GM21360 (cell line): Measurements from ENCODE around the gene POLQ.
A peak's percentile ranks its signal among the peaks of the same experiment; 100 is the strongest.
"Not testable (repeated sequence)": the region's sequence is repeated elsewhere in the genome, so short reads cannot be mapped to it uniquely, and the experiment has no call there.

Experiments
- ATAC-seq: cut with Tn5 transposase; IDR thresholded peaks from one replicate; pipeline ENCODE4 v1.9.1; 2021; ENCODE audit warnings: mild to moderate bottlenecking, moderate library complexity; ENCODE audit not compliant: unreplicated experiment

Gene POLQ

GRCh38 chr3:121545574-121546455, at the start of gene POLQ:
Gene POLQ (minus strand): TSS chr3:121545988. CDS start chr3:121545877, 111 bp downstream.
- peak; percentile 73 for ATAC-seq

GRCh38 chr3:121594850-121595249, 49.1 kb upstream of the POLQ start:
- ATAC-seq = no peak

GRCh38 chr3:121593806-121594205, 48.0 kb upstream of the POLQ start:
- not testable (repeated sequence) for ATAC-seq

GRCh38 chr3:121592856-121593702, 47.3 kb upstream of the POLQ start, which contains the start of gene FBXO40:
Gene FBXO40 (plus strand): TSS chr3:121593379. CDS start chr3:121620576, 27,197 bp downstream.
- no peak for ATAC-seq

- no peak for ATAC-seq
These were observed 38.6 kb upstream of the POLQ start for GRCh38 chr3:121584418-121584817.

GRCh38 chr3:121581691-121582090, 35.9 kb upstream of the POLQ start:
- no peak for ATAC-seq

GRCh38 chr3:121574449-121574848, 28.7 kb upstream of the POLQ start:
- no peak for ATAC-seq

GRCh38 chr3:121567649-121568048, 21.9 kb upstream of the POLQ start, which contains the start of gene ARGFX:
Gene ARGFX (plus strand): TSS chr3:121567949. CDS start chr3:121570714, 2,765 bp downstream.
- no peak for ATAC-seq

- ATAC-seq = no peak
These were observed 21.0 kb upstream of the POLQ start for GRCh38 chr3:121566773-121567172.

GRCh38 chr3:121562148-121562547, 16.4 kb upstream of the POLQ start:
- no peak for ATAC-seq

- ATAC-seq = no peak
These were observed 11.7 kb upstream of the POLQ start for GRCh38 chr3:121557426-121557934.

- no peak for ATAC-seq
These were observed 7.0 kb upstream of the POLQ start for GRCh38 chr3:121552797-121553196.

GRCh38 chr3:121552379-121552778, 6.6 kb upstream of the POLQ start:
- ATAC-seq = no peak

GRCh38 chr3:121545049-121545573, 677 bp downstream of the POLQ start:
- ATAC-seq = peak; percentile 17

GRCh38 chr3:121542924-121543323, 2.9 kb downstream of the POLQ start:
- no peak for ATAC-seq

GRCh38 chr3:121531269-121531668, 14.5 kb downstream of the POLQ start:
- ATAC-seq = no peak

GRCh38 chr3:121529308-121529707, 16.5 kb downstream of the POLQ start:
- no peak for ATAC-seq

GRCh38 chr3:121520510-121520909, 25.3 kb downstream of the POLQ start:
- ATAC-seq = no peak

- no peak for ATAC-seq
These were observed 27.7 kb downstream of the POLQ start for GRCh38 chr3:121517953-121518655.

- ATAC-seq = no peak
These were observed 29.9 kb downstream of the POLQ start for GRCh38 chr3:121515862-121516261.
